ENCODE results near the gene NFATC1. TPM values are rescaled to one million over a fixed set of nuclear protein-coding genes. Genes with fewer than 3 reads are reported as not detected.
A peak's percentile ranks its signal among the peaks of the same experiment; 100 is the strongest.

The NFATC1 gene
- total and polyA plus RNA-seq, 5 donors = 14.7 to 25.3 (median 20.3) TPM

DNA sequence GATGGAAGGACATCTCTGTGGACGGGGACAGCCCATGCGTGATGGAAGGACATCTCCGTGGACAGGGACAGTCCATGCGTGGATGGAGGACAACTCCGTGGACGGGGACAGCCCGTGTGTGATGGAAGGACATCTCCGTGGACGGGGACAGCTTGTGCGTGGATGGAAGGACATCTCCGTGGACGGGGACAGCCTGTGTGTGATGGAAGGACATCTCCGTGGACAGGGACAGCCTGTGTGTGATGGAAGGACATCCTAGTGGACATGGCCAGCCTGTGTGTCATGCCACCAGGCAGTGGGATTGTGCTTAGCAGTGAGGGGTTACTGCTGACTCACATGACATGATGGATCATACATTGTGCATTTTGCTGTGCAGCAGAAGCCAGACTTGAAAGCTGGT lies 30.0 kb upstream of the NFATC1 start:
- H3K4me1 ChIP-seq (ENCODE audit: control insufficient read depth, insufficient read depth, low read length) = no peaks in the 10 kb centered on the region
- H3K27ac ChIP-seq (ENCODE audit: low read length) = no peak overlapping the region
- ATAC-seq (no peak), DNase-seq (no peak)
- no peaks in the 10 kb centered on the region for H3K27me3 ChIP-seq (ENCODE audit: control insufficient read depth, insufficient read depth)
- no peaks in the 10 kb centered on the region for H3K9me3 ChIP-seq (ENCODE audit: control insufficient read depth, low read length)
- H3K4me3 ChIP-seq (ENCODE audit: low read length) = no peak overlapping the region
- 97% methylated on average over 13 of the region's 13 CpGs for WGBS
- intact Hi-C loops (cut with DNase I) = no loop called here

GRCh38 chr18:79366177-79367094 lies 29.3 kb upstream of the NFATC1 start:
- WGBS = 85% methylated on average over 29 of the region's 29 CpGs
- no peaks in the 10 kb centered on the region for H3K4me1 ChIP-seq (ENCODE audit: control insufficient read depth, insufficient read depth, low read length)
- intact Hi-C loops (cut with DNase I) = no loop called here
- DNase-seq (peak in 1 of 3 donors; percentile 15), ATAC-seq (no peak)
- no peak overlapping the region for H3K27ac ChIP-seq (ENCODE audit: low read length)
- H3K9me3 ChIP-seq (ENCODE audit: control insufficient read depth, low read length) = no peaks in the 10 kb centered on the region
- no peak overlapping the region for H3K4me3 ChIP-seq (ENCODE audit: low read length)
- no peaks in the 10 kb centered on the region for H3K27me3 ChIP-seq (ENCODE audit: control insufficient read depth, insufficient read depth)

DNA sequence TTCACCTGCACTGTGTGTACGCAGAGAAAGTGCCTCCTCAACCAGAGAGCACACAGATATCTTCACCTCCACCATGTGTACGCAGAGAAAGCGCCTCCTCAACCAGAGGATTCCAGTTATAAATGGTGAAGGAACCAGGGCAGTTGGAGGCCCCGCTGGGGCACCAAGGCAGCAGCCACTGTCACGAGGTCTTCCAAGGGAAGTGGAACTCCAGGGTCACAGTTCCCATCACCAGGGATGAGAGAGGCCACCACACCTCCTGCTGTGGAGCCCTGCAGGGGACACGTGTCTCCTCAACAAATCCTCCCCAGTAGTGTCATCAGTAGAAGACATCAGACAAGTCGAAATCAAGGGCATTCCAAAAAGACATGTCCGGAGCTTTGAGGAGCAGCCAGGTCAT lies 28.2 kb upstream of the NFATC1 start:
- no peak overlapping the region for H3K4me3 ChIP-seq (ENCODE audit: low read length)
- intact Hi-C loops (cut with DNase I) = no loop called here
- no peak for DNase-seq
- no peak for ATAC-seq
- no peak overlapping the region for H3K27ac ChIP-seq (ENCODE audit: low read length)
- WGBS = 88% methylated on average over 8 of the region's 8 CpGs
- no peaks in the 10 kb centered on the region for H3K9me3 ChIP-seq (ENCODE audit: control insufficient read depth, low read length)
- no peaks in the 10 kb centered on the region for H3K27me3 ChIP-seq (ENCODE audit: control insufficient read depth, insufficient read depth)
- no peaks in the 10 kb centered on the region for H3K4me1 ChIP-seq (ENCODE audit: control insufficient read depth, insufficient read depth, low read length)

DNA sequence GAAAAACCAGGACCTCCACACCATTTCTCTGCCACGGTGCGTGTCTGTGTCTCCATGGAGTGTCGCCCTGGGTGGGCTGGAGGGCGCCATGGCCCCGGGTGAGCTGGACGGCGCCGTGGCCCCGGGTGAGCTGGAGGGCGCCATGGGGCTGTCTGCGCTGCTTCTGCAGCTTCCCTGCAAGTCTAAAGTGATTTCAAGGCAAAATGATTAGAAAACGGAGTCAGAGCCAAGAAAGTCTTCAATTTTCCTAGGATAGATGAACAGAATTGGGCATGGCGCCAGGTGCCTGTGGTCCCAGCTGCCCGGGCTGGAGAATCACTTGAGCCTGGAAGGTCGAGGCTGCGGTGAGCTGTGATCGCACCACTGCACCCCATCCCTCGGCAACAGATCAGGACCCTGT lies 27.7 kb upstream of the NFATC1 start:
- DNase-seq (no peak), ATAC-seq (peak in 1 of 2 donors; percentile 34)
- no peaks in the 10 kb centered on the region for H3K4me1 ChIP-seq (ENCODE audit: control insufficient read depth, insufficient read depth, low read length)
- no peaks in the 10 kb centered on the region for H3K9me3 ChIP-seq (ENCODE audit: control insufficient read depth, low read length)
- WGBS = 75% methylated on average over 18 of the region's 18 CpGs
- H3K4me3 ChIP-seq (ENCODE audit: low read length) = no peak overlapping the region
- H3K27ac ChIP-seq (ENCODE audit: low read length) = no peak overlapping the region
- intact Hi-C loops (cut with DNase I) = no loop called here
- H3K27me3 ChIP-seq (ENCODE audit: control insufficient read depth, insufficient read depth) = no peaks in the 10 kb centered on the region

- DNase-seq (no peak), ATAC-seq (peak; percentile 51 to 54)
- intact Hi-C loops (cut with DNase I) = no loop called here
- Histone ChIP-seq H3K27me3 (ENCODE audit: control insufficient read depth, insufficient read depth) (no peaks in the 10 kb centered on the region), H3K4me3 (ENCODE audit: low read length) (no peak overlapping the region), H3K4me1 (ENCODE audit: control insufficient read depth, insufficient read depth, low read length) (no peaks in the 10 kb centered on the region), H3K9me3 (ENCODE audit: control insufficient read depth, low read length) (no peaks in the 10 kb centered on the region), H3K27ac (ENCODE audit: low read length) (no peak overlapping the region)
- 64% methylated on average over 15 of the region's 15 CpGs for WGBS
These were observed 27.0 kb upstream of the NFATC1 start for GRCh38 chr18:79368681-79369080.

- intact Hi-C loops (cut with DNase I) = no loop called here
These were observed 24.1 kb upstream of the NFATC1 start for GRCh38 chr18:79371561-79372121.

DNA sequence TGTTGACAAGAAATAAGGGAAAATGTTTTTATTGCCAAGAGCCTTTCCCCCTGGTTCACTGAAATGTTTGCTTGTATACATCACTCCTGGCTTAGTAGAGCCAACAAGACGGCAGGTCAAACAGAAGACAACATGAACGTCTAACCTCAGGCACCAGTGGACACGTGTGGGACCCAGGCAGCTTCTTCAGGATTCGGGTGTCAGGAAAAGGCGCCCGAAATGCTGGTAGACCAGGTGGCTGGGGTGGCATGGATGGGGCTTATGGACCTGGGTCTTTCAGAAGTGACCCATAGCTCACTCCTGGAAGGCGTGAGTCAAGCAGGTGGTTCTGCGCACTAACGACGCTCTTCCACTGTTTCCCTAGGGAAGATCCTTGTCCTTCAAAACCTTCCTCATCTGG lies 23.3 kb upstream of the NFATC1 start:
- DNase-seq = no peak
- intact Hi-C loops (cut with DNase I) = no loop called here
- Histone ChIP-seq H3K4me3 (ENCODE audit: low read length) (no peak overlapping the region), H3K4me1 (ENCODE audit: control insufficient read depth, insufficient read depth, low read length) (no peaks in the 10 kb centered on the region), H3K27ac (ENCODE audit: low read length) (no peak overlapping the region), H3K27me3 (ENCODE audit: control insufficient read depth, insufficient read depth) (no peaks in the 10 kb centered on the region), H3K9me3 (ENCODE audit: control insufficient read depth, low read length) (no peaks in the 10 kb centered on the region)
- ATAC-seq = no peak
- 93% methylated on average over 10 of the region's 10 CpGs for WGBS

More at GRCh38 chr18:79371561-79372121, 24.1 kb upstream of the NFATC1 start:
- Histone ChIP-seq H3K27me3 (ENCODE audit: control insufficient read depth, insufficient read depth) (no peaks in the 10 kb centered on the region), H3K27ac (ENCODE audit: low read length) (no peak overlapping the region), H3K4me1 (ENCODE audit: control insufficient read depth, insufficient read depth, low read length) (no peaks in the 10 kb centered on the region), H3K4me3 (ENCODE audit: low read length) (no peak overlapping the region), H3K9me3 (ENCODE audit: control insufficient read depth, low read length) (no peaks in the 10 kb centered on the region)
- WGBS = 79% methylated on average over 14 of the region's 14 CpGs
- no peak for ATAC-seq
- DNase-seq = no peak

DNA sequence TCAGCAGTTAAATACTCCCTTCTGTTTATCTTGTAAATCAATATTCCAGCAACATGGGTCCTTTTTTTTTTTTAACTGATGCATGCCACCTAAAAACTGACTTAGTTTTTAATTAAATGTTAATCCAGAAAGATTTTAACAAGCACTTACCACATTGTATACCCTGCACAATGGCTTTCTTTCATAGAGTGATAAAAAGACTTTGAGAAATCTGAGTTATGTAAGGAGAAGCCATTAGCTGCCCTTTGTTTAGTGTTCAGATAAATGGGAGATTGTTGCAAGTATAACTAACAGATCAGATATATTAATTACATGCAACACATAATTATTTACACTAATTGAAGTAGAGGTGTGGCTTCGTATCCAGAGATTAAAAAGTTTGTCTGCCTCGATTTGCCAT lies 22.7 kb upstream of the NFATC1 start:
- DNase-seq = no peak
- Histone ChIP-seq H3K4me1 (ENCODE audit: control insufficient read depth, insufficient read depth, low read length) (no peaks in the 10 kb centered on the region), H3K9me3 (ENCODE audit: control insufficient read depth, low read length) (no peaks in the 10 kb centered on the region), H3K27me3 (ENCODE audit: control insufficient read depth, insufficient read depth) (no peaks in the 10 kb centered on the region), H3K27ac (ENCODE audit: low read length) (no peak overlapping the region), H3K4me3 (ENCODE audit: low read length) (no peak overlapping the region)
- intact Hi-C loops (cut with DNase I) = no loop called here
- no peak for ATAC-seq
- WGBS = 88% methylated on average over 2 of the region's 2 CpGs

DNA sequence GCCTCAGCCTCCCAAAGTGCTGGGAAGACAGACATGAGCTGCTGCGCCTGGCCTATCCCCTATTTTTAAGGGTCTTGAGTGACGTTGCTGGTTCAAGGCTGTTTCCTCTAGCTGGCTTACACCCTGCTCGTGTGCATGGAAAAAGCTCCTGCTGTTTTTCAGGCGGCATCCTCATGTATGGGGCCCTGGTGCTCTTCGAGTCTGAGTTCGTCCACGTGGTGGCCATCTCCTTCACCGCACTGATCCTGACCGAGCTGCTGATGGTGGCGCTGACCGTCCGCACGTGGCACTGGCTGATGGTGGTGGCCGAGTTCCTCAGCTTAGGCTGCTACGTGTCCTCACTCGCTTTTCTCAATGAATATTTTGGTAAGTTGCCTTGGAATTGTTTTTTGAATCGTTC lies 22.0 kb upstream of the NFATC1 start:
- no peaks in the 10 kb centered on the region for H3K9me3 ChIP-seq (ENCODE audit: control insufficient read depth, low read length)
- ATAC-seq = no peak
- H3K27ac ChIP-seq (ENCODE audit: low read length) = no peak overlapping the region
- H3K4me3 ChIP-seq (ENCODE audit: low read length) = no peak overlapping the region
- H3K27me3 ChIP-seq (ENCODE audit: control insufficient read depth, insufficient read depth) = no peaks in the 10 kb centered on the region
- intact Hi-C loops (cut with DNase I) = no loop called here
- no peaks in the 10 kb centered on the region for H3K4me1 ChIP-seq (ENCODE audit: control insufficient read depth, insufficient read depth, low read length)
- WGBS = 94% methylated on average over 17 of the region's 17 CpGs
- no peak for DNase-seq

DNA sequence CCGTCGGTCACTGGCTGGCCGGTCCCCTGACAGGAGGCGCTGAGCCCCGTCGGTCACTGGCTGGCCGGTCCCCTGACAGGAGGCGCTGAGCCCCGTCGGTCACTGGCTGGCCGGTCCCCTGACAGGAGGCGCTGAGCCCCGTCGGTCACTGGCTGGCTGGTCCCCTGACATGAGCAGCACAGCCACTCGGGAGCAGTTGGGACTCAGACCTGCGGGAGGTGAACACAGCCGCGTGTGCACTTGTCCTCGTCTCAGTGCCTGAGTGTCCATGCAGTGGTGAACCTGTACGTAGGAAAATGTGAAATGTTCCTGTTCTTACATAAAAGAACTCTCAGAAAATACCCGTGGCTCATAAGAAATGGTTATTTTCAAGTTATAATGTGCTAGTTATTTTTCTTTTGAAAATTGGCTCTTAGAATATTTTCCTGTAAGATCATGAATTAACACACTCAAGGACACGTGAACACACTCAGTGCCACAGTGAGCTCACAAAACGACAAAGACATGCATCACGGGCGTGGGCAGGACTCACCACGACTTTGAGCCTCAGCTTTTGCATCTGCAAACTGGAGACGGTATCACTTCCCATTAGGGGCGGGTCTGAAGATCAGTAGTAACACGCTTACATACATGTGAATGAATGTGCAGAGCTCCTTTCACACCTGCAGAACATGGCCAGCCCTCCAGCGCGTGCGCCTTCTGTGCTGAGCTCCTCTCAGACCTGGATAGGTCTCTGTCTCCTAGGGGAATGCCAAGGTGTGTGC lies 21.1 kb upstream of the NFATC1 start:
- H3K4me1 ChIP-seq (ENCODE audit: control insufficient read depth, insufficient read depth, low read length) = no peaks in the 10 kb centered on the region
- no peaks in the 10 kb centered on the region for H3K27me3 ChIP-seq (ENCODE audit: control insufficient read depth, insufficient read depth)
- WGBS = 93% methylated on average over 24 of the region's 32 CpGs
- no peak overlapping the region for H3K4me3 ChIP-seq (ENCODE audit: low read length)
- no peaks in the 10 kb centered on the region for H3K9me3 ChIP-seq (ENCODE audit: control insufficient read depth, low read length)
- no peak for DNase-seq
- H3K27ac ChIP-seq (ENCODE audit: low read length) = no peak overlapping the region
- ATAC-seq = no peak
- intact Hi-C loops (cut with DNase I) = no loop called here
